Activated T-helper 2 cell treated with anti-CD3 and anti-CD28 coated beads, Interferon-gamma antibody, Interleukin-2, Interleukin-4, amounts not matched to agents 10 μg/mL and 5 μg/mL and 100 μg/mL, durations not matched to agents 14 hours and 24 hours and 36 hours (primary cell): ENCODE measurements around the gene PCDH9. TPM values are rescaled to one million over a fixed set of nuclear protein-coding genes. Genes with fewer than 3 reads are reported as not detected.

Experiments used
- DNase-seq: peaks from one replicate; pipeline ENCODE4 v3.0.0; 2021; ENCODE audit warnings: low spot score
- H3K27ac Mint-ChIP-seq: one replicate; pipeline ENCODE4 v1.8.0; 2021; ENCODE audit warnings: mixed read lengths
- H3K27me3 Mint-ChIP-seq: one replicate; pipeline ENCODE4 v1.8.0; 2021; ENCODE audit warnings: low read depth, mixed read lengths
- H3K36me3 Mint-ChIP-seq: one replicate; pipeline ENCODE4 v1.8.0; 2021; ENCODE audit warnings: low read depth, mixed read lengths
- H3K4me1 Mint-ChIP-seq: one replicate; pipeline ENCODE4 v1.8.0; 2021; ENCODE audit warnings: low read depth, mixed read lengths
- H3K4me3 Mint-ChIP-seq: one replicate; pipeline ENCODE4 v1.8.0; 2021; ENCODE audit warnings: low read depth, mild to moderate bottlenecking, moderate library complexity, mixed read lengths
- H3K9me3 Mint-ChIP-seq: one replicate; pipeline ENCODE4 v1.8.0; 2021; ENCODE audit warnings: mixed read lengths
- intact Hi-C: fragments of 100-400 bp; cut with micrococcal nuclease; formaldehyde crosslinking; loops from one replicate; pipeline ENCODE4 v1.15.1; 2023
- total RNA-seq: library from RNA; stranded (reverse); gene quantifications from 2 replicates; pipeline ENCODE4 v1.2.3, GENCODE V29; 2022

The PCDH9 gene
- total RNA-seq, 1 donor from 2014 or later: 0.18 TPM

- H3K36me3 Mint-ChIP-seq: no peaks in the 10 kb centered on the region
- H3K27ac Mint-ChIP-seq: no peak overlapping the region
- no peak for DNase-seq
- H3K27me3 Mint-ChIP-seq: no peaks in the 10 kb centered on the region
- no peaks in the 10 kb centered on the region for H3K4me1 Mint-ChIP-seq
- H3K4me3 Mint-ChIP-seq: no peak overlapping the region
- peaks cover 5% of the 10 kb centered on the region for H3K9me3 Mint-ChIP-seq
- intact Hi-C loops: no loop called here
Measured at GRCh38 chr13:66563076-66563475, 667.1 kb downstream of the PCDH9 start.

GRCh38 chr13:66562054-66562453 is 668.1 kb downstream of the PCDH9 start:
- Mint-ChIP-seq H3K36me3 (no peaks in the 10 kb centered on the region), H3K4me1 (no peaks in the 10 kb centered on the region), H3K27ac (no peak overlapping the region), H3K9me3 (peaks cover 5% of the 10 kb centered on the region), H3K27me3 (no peaks in the 10 kb centered on the region), H3K4me3 (no peak overlapping the region)
- intact Hi-C loops: no loop called here
- no peak for DNase-seq

- Mint-ChIP-seq H3K27ac (no peak overlapping the region), H3K27me3 (no peaks in the 10 kb centered on the region), H3K4me1 (no peaks in the 10 kb centered on the region), H3K9me3 (peaks cover 5% of the 10 kb centered on the region), H3K36me3 (no peaks in the 10 kb centered on the region), H3K4me3 (no peak overlapping the region)
- no peak for DNase-seq
- intact Hi-C loops: no loop called here
Measured at GRCh38 chr13:66560991-66561390, 669.1 kb downstream of the PCDH9 start.

- Mint-ChIP-seq H3K4me3 (no peak overlapping the region), H3K9me3 (peaks cover 5% of the 10 kb centered on the region), H3K4me1 (no peaks in the 10 kb centered on the region), H3K27ac (no peak overlapping the region), H3K36me3 (no peaks in the 10 kb centered on the region), H3K27me3 (no peaks in the 10 kb centered on the region)
- intact Hi-C loops: no loop called here
- DNase-seq: no peak
Measured at GRCh38 chr13:66560189-66560588, 669.9 kb downstream of the PCDH9 start.

GRCh38 chr13:66559093-66559492 is 671.0 kb downstream of the PCDH9 start:
- H3K36me3 Mint-ChIP-seq: no peaks in the 10 kb centered on the region
- no peak overlapping the region for H3K27ac Mint-ChIP-seq
- no peaks in the 10 kb centered on the region for H3K27me3 Mint-ChIP-seq
- no peak for DNase-seq
- intact Hi-C loops: no loop called here
- peaks cover 5% of the 10 kb centered on the region for H3K9me3 Mint-ChIP-seq
- no peak overlapping the region for H3K4me3 Mint-ChIP-seq
- H3K4me1 Mint-ChIP-seq: no peaks in the 10 kb centered on the region

- H3K27me3 Mint-ChIP-seq: no peaks in the 10 kb centered on the region
- intact Hi-C loops: no loop called here
- H3K27ac Mint-ChIP-seq: no peak overlapping the region
- H3K4me1 Mint-ChIP-seq: no peaks in the 10 kb centered on the region
- no peak overlapping the region for H3K4me3 Mint-ChIP-seq
- DNase-seq: no peak
- H3K9me3 Mint-ChIP-seq: peaks cover 3% of the 10 kb centered on the region
- H3K36me3 Mint-ChIP-seq: no peaks in the 10 kb centered on the region
Measured at GRCh38 chr13:66558506-66558905, 671.6 kb downstream of the PCDH9 start.

GRCh38 chr13:66557357-66557756 is 672.8 kb downstream of the PCDH9 start:
- H3K27me3 Mint-ChIP-seq: no peaks in the 10 kb centered on the region
- H3K4me3 Mint-ChIP-seq: no peak overlapping the region
- H3K4me1 Mint-ChIP-seq: no peaks in the 10 kb centered on the region
- peaks cover under 1% of the 10 kb centered on the region for H3K9me3 Mint-ChIP-seq
- no peak overlapping the region for H3K27ac Mint-ChIP-seq
- DNase-seq: no peak
- no peaks in the 10 kb centered on the region for H3K36me3 Mint-ChIP-seq
- intact Hi-C loops: no loop called here

GRCh38 chr13:66556306-66556705 is 673.8 kb downstream of the PCDH9 start:
- Mint-ChIP-seq H3K9me3 (peaks cover 5% of the 10 kb centered on the region), H3K36me3 (no peaks in the 10 kb centered on the region), H3K27ac (no peak overlapping the region), H3K27me3 (no peaks in the 10 kb centered on the region), H3K4me1 (no peaks in the 10 kb centered on the region), H3K4me3 (no peak overlapping the region)
- DNase-seq: no peak
- intact Hi-C loops: no loop called here

- H3K27ac Mint-ChIP-seq: no peak overlapping the region
- no peaks in the 10 kb centered on the region for H3K4me1 Mint-ChIP-seq
- H3K36me3 Mint-ChIP-seq: no peaks in the 10 kb centered on the region
- H3K27me3 Mint-ChIP-seq: no peaks in the 10 kb centered on the region
- no peak overlapping the region for H3K4me3 Mint-ChIP-seq
- H3K9me3 Mint-ChIP-seq: peaks cover 5% of the 10 kb centered on the region
- DNase-seq: no peak
- intact Hi-C loops: no loop called here
Measured at GRCh38 chr13:66553391-66553790, 676.7 kb downstream of the PCDH9 start.

- Mint-ChIP-seq H3K9me3 (peaks cover 5% of the 10 kb centered on the region), H3K27ac (no peak overlapping the region), H3K4me1 (no peaks in the 10 kb centered on the region), H3K27me3 (no peaks in the 10 kb centered on the region), H3K36me3 (no peaks in the 10 kb centered on the region), H3K4me3 (no peak overlapping the region)
- intact Hi-C loops: no loop called here
- no peak for DNase-seq
Measured at GRCh38 chr13:66551128-66551527, 679.0 kb downstream of the PCDH9 start.

- H3K27me3 Mint-ChIP-seq: no peaks in the 10 kb centered on the region
- H3K4me3 Mint-ChIP-seq: no peak overlapping the region
- peaks cover 5% of the 10 kb centered on the region for H3K9me3 Mint-ChIP-seq
- no peaks in the 10 kb centered on the region for H3K36me3 Mint-ChIP-seq
- H3K4me1 Mint-ChIP-seq: no peaks in the 10 kb centered on the region
- intact Hi-C loops: no loop called here
- no peak for DNase-seq
- no peak overlapping the region for H3K27ac Mint-ChIP-seq
Measured at GRCh38 chr13:66547685-66548084, 682.5 kb downstream of the PCDH9 start.

- Mint-ChIP-seq H3K4me1 (no peaks in the 10 kb centered on the region), H3K27me3 (no peaks in the 10 kb centered on the region), H3K9me3 (no peaks in the 10 kb centered on the region), H3K27ac (no peak overlapping the region), H3K4me3 (no peak overlapping the region), H3K36me3 (no peaks in the 10 kb centered on the region)
- DNase-seq: no peak
- intact Hi-C loops: no loop called here
Measured at GRCh38 chr13:66546534-66547379, 683.4 kb downstream of the PCDH9 start.

- H3K36me3 Mint-ChIP-seq: no peaks in the 10 kb centered on the region
- DNase-seq: no peak
- H3K27ac Mint-ChIP-seq: no peak overlapping the region
- no peaks in the 10 kb centered on the region for H3K9me3 Mint-ChIP-seq
- no peaks in the 10 kb centered on the region for H3K27me3 Mint-ChIP-seq
- no peak overlapping the region for H3K4me3 Mint-ChIP-seq
- intact Hi-C loops: no loop called here
- H3K4me1 Mint-ChIP-seq: no peaks in the 10 kb centered on the region
Measured at GRCh38 chr13:66543780-66544179, 686.4 kb downstream of the PCDH9 start.
